Kidney epithelial cell (primary cell): Measurements from ENCODE around the gene OGFOD3. TPM values are rescaled to one million over a fixed set of nuclear protein-coding genes. Genes with fewer than 3 reads are reported as not detected.

Experiments used
- DNase-seq: peaks from one replicate; pipeline ENCODE4 v3.0.0-alpha.2; 2010; ENCODE audit warnings: low read depth
- H3K27me3 ChIP-seq: 2 replicates; pipeline ENCODE4 v1.6.0; 2011; ENCODE audit warnings: low read length; ENCODE audit not compliant: control insufficient read depth, insufficient read depth
- H3K36me3 ChIP-seq: 2 replicates; pipeline ENCODE4 v1.5.1; 2011; ENCODE audit warnings: low read length; ENCODE audit not compliant: control insufficient read depth, insufficient read depth
- H3K4me3 ChIP-seq: 2 replicates; pipeline ENCODE4 v1.5.1; 2011; ENCODE audit warnings: low read depth, mild to moderate bottlenecking, control low read depth, low read length
- total RNA-seq: library from RNA; depleted of rRNA; stranded (reverse); fragments of >200 nt; gene quantifications from 2 replicates; pipeline ENCODE4 v1.2.3, GENCODE V29; 2015
- TF ChIP-seq, protein P1 (sequence below): IDR thresholded peaks from 2 replicates; pipeline ENCODE4 v1.5.1; 2011; ENCODE audit warnings: mild to moderate bottlenecking, moderate library complexity, low read length, control low read depth, inconsistent platforms; ENCODE audit not compliant: insufficient read depth, poor library complexity, severe bottlenecking

The OGFOD3 gene
- total RNA-seq, 1 donor from 2014 or later, result 29.8 TPM

GRCh38 chr17:82452162-82452561 is 33.8 kb upstream of the OGFOD3 start:
- Histone ChIP-seq H3K27me3 (no peaks in the 10 kb centered on the region), H3K4me3 (no peak overlapping the region), H3K36me3 (no peaks in the 10 kb centered on the region)
- TF ChIP-seq, protein P1, sequence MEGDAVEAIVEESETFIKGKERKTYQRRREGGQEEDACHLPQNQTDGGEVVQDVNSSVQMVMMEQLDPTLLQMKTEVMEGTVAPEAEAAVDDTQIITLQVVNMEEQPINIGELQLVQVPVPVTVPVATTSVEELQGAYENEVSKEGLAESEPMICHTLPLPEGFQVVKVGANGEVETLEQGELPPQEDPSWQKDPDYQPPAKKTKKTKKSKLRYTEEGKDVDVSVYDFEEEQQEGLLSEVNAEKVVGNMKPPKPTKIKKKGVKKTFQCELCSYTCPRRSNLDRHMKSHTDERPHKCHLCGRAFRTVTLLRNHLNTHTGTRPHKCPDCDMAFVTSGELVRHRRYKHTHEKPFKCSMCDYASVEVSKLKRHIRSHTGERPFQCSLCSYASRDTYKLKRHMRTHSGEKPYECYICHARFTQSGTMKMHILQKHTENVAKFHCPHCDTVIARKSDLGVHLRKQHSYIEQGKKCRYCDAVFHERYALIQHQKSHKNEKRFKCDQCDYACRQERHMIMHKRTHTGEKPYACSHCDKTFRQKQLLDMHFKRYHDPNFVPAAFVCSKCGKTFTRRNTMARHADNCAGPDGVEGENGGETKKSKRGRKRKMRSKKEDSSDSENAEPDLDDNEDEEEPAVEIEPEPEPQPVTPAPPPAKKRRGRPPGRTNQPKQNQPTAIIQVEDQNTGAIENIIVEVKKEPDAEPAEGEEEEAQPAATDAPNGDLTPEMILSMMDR, result no peak
- no peak for DNase-seq

DNA sequence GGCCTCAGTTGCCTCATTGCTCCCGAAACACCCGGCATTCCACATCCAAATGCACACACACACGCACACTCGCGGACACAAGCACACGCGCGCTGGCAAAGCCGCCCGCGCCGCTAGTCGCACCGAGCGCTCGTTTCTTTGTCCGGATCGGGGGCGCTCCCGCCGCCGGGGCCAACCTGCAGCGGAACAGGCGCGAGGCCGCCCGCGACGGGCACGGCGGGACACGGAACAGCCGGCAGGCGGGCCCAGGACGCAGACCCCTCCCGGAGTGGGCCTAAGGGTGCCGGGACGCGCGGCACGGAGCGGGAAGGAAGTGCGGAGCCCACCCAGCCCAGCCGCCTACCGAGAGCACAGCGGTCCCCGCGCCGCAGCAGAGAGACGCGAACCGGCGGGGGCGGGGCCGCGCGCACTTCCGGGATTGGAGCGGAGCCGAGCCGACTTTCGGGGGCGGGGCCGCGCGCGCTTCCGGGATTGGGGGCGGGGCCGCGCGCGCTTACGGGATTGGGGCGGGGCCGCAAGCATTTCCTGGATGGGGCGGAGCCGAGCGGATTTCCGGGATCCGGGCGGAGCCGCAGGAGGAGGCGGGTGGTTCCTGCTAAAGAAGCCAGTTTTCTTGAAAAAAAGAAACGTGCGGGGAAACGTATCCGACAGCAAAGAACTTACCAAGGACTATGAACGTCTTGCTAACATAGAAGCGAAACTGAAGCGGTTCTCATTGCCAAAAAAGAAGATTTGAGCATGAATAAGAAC is 32.1 kb upstream of the OGFOD3 start, which contains the start of gene CYBC1:
CYBC1 (minus strand) TSS at position 396 of the 750 bp plus-strand sequence. CDS start 1,498 bp downstream, outside the sequence.
- peak within 1 kb of the TSS; percentile 75 for H3K4me3 ChIP-seq
- no peaks in the 10 kb centered on the region for H3K27me3 ChIP-seq
- peak; percentile 62 for DNase-seq
- no peaks in the 10 kb centered on the region for H3K36me3 ChIP-seq
- TF ChIP-seq, protein P1, result no peak

DNA sequence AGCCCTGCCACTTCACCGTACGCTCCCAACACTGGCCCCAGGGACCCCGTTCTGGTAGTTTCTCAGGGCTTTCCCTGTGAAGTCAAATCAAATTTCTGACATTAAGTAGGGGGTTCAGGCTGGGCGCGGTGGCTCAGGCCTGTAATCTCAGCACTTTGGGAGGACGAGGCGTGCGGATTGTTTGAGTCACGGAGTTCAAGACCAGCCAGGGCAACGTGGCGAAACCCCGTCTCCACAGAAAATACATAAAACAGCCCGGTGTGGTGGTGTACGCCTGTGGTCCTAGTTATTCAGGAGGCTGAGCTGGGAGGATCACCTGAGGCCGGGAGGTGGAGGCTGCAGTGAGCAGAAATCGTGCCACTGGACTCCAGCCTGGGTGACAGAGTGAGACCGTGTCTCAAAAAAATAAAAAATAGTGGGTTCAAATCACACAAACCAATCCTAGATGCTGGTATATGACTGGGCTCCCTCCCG is 31.5 kb upstream of the OGFOD3 start:
- TF ChIP-seq, protein P1, result no peak
- Histone ChIP-seq H3K4me3 (peak overlapping the region; percentile 75), H3K27me3 (no peaks in the 10 kb centered on the region), H3K36me3 (no peaks in the 10 kb centered on the region)
- no peak for DNase-seq

- TF ChIP-seq, protein P1, result no peak
- no peak for DNase-seq
- Histone ChIP-seq H3K27me3 (no peaks in the 10 kb centered on the region), H3K4me3 (peak overlapping the region; percentile 75), H3K36me3 (peaks cover 3% of the 10 kb centered on the region)
Measured at GRCh38 chr17:82449131-82449882, 30.9 kb upstream of the OGFOD3 start.

DNA sequence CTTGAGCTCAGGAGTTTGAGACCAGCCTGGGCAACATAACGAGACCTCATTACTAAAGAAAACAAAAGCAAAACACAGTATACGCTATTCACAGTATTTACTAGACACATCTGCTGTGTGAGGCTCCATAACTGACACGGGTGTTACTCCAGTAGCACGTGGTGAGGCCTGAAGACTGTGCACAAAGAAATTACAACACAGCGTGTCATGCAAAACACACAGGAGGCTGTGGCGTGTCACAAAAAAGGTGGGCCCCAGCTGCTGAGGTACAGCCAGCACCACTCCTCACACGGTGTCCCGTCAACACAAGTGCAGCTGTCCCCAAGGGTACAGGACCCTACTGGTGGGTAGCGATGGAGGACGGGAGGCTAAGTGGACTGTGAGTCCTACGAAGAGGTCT is 29.5 kb upstream of the OGFOD3 start:
- TF ChIP-seq, protein P1, result no peak
- Histone ChIP-seq H3K4me3 (no peak overlapping the region), H3K27me3 (no peaks in the 10 kb centered on the region), H3K36me3 (peaks cover 3% of the 10 kb centered on the region)
- DNase-seq, result no peak
